Tibial artery (tissue), 4 donors: ENCODE results near the gene PREP.

Experiments
- DNase-seq, 2 donors: peaks; one replicate each; pipeline ENCODE4 v3.0.0-alpha.2; 2019
- H3K27ac ChIP-seq, 2 donors: fragments of 200-600 bp; sonication (generic) in 1 of 2; 1 replicate in 1 of 2; 2 replicates in 1 of 2; pipeline ENCODE4 v1.5.1; 2018 to 2019; ENCODE audit warnings: mild to moderate bottlenecking in 1 of 2
- H3K27me3 ChIP-seq, 2 donors: fragments of 200-600 bp; sonication (generic) in 1 of 2; one replicate each; pipeline versions ENCODE4 v1.5.1 to v1.6.0; 2016 to 2019
- H3K36me3 ChIP-seq, 3 donors: fragments of 200-600 bp; sonication (generic) in 2 of 3; one replicate each; pipeline ENCODE4 v1.5.1; 2016 to 2019; ENCODE audit warnings: mild to moderate bottlenecking in 2 of 3
- H3K4me1 ChIP-seq, 4 donors: fragments of 200-600 bp; sonication (generic) in 2 of 4; 1 replicate in 3 of 4; 2 replicates in 1 of 4; pipeline ENCODE4 v1.5.1; 2016 to 2019
- H3K4me3 ChIP-seq, 2 donors: fragments of 200-600 bp; sonication (generic) in 1 of 2; 1 replicate in 1 of 2; 2 replicates in 1 of 2; pipeline ENCODE4 v1.5.1; 2018 to 2019; ENCODE audit warnings: mild to moderate bottlenecking in 2 of 2
- H3K9me3 ChIP-seq, 3 donors: fragments of 200-600 bp; sonication (generic) in 1 of 3; one replicate each; pipeline ENCODE4 v1.5.1; 2016 to 2019
- intact Hi-C: fragments of 100-400 bp; cut with DNase I; formaldehyde crosslinking; loops from one replicate; pipeline ENCODE4 v1.15.0; 2023; ENCODE audit warnings: low total_unique reads
- TF ChIP-seq, protein P1 (sequence below), 2 experiments: fragments of 200-600 bp in 1 of 2; fragments of 450-650 bp in 1 of 2; IDR thresholded peaks; one replicate each; pipeline ENCODE4 v1.5.1; 2017 to 2019; ENCODE audit warnings: antibody characterized with exemption in 2 of 2, mild to moderate bottlenecking in 1 of 2, moderate library complexity in 1 of 2

PREP gene

GRCh38 chr6:105330364-105330763, 72.5 kb downstream of the PREP start:
- H3K4me1 ChIP-seq = peaks cover 0 to 3% (median 0%) of the 10 kb centered on the region in 4 donors
- TF ChIP-seq, protein P1, sequence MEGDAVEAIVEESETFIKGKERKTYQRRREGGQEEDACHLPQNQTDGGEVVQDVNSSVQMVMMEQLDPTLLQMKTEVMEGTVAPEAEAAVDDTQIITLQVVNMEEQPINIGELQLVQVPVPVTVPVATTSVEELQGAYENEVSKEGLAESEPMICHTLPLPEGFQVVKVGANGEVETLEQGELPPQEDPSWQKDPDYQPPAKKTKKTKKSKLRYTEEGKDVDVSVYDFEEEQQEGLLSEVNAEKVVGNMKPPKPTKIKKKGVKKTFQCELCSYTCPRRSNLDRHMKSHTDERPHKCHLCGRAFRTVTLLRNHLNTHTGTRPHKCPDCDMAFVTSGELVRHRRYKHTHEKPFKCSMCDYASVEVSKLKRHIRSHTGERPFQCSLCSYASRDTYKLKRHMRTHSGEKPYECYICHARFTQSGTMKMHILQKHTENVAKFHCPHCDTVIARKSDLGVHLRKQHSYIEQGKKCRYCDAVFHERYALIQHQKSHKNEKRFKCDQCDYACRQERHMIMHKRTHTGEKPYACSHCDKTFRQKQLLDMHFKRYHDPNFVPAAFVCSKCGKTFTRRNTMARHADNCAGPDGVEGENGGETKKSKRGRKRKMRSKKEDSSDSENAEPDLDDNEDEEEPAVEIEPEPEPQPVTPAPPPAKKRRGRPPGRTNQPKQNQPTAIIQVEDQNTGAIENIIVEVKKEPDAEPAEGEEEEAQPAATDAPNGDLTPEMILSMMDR (IDR thresholded peaks at IDR 0.05) = no peak
- no peaks in the 10 kb centered on the region for H3K27me3 ChIP-seq
- peaks cover 15 to 56% (median 35%) of the 10 kb centered on the region in 3 donors for H3K36me3 ChIP-seq
- no peaks in the 10 kb centered on the region for H3K9me3 ChIP-seq
- no peak overlapping the region for H3K27ac ChIP-seq
- intact Hi-C loops = no loop called here
- no peak for DNase-seq
- no peak overlapping the region for H3K4me3 ChIP-seq

DNA sequence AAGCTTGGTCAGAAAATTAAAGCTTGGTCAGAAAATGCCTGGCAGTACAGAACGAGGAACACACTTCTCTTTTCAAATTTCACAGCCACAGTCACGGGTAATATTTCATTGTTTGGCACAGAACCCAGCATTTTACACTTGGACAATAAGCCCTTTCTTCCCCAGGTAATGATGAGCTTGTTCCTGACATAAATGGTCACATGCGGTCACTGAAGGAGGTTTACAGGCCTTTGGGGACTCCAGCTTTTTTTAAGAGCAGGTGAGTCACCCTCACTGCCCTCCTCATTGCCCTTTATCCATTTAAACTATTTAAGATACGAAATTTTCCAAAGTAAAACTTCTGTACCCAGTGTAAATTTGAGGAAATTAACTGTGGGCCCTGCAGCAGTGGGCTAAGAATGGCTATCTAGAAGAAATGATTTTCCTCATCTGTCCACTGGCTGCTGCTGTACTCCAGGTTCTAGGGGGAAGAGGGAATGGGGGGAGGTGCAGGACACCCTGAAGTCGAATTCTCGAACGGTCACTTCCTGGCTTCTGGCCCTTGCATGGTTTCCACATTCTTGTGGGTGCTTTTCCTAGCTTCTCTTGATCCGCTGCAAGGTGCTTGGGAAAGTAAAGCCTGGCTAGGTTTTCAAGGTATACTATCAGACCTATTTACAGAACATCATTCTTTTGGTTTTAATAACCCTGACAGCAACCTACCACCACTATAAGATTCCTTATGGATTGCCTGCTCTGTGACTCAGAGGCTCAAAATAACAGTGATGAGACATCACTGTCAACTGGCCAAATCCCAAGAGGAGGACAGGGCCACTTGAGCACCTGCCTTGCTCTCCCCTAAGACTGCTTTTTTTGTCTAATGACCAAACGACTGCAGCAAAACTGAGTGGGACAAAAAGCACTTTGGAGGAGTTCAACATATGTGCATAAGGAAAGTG, 75.8 kb downstream of the PREP start:
- Histone ChIP-seq H3K4me3 (no peak overlapping the region), H3K27ac (no peak overlapping the region), H3K4me1 (peaks cover 0 to 3% (median 0%) of the 10 kb centered on the region in 4 donors), H3K36me3 (peaks cover 30 to 63% (median 34%) of the 10 kb centered on the region in 3 donors), H3K9me3 (no peaks in the 10 kb centered on the region), H3K27me3 (no peaks in the 10 kb centered on the region)
- DNase-seq = no peak
- TF ChIP-seq, protein P1 (IDR thresholded peaks at IDR 0.05) = no peak
- intact Hi-C loops = no loop called here

DNA sequence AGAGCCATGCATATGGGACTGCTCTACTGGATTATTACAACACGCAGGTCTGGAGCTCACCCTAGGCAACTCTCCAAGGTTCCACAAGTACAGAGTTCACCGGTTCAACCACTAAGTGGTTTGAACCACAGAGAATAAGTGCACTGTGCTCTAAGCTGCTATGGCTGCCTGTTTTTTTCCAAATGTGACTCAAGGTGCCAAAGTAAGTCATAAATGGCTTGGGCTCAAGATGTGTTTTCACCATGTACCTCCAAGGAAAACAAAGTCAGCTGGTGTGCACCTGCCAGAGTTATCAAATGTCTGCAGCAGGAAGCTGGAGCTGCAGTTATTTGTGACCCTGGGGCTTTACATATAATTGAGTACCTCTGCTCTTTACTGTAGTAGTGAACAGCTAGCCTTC, 76.7 kb downstream of the PREP start:
- Histone ChIP-seq H3K36me3 (peaks cover 21 to 56% (median 25%) of the 10 kb centered on the region in 3 donors), H3K27ac (no peak overlapping the region), H3K4me3 (no peak overlapping the region), H3K4me1 (peaks cover 0 to 3% (median 0%) of the 10 kb centered on the region in 4 donors), H3K27me3 (no peaks in the 10 kb centered on the region), H3K9me3 (no peaks in the 10 kb centered on the region)
- TF ChIP-seq, protein P1 (IDR thresholded peaks at IDR 0.05) = no peak
- DNase-seq = no peak
- intact Hi-C loops = no loop called here

GRCh38 chr6:105324386-105324950, 78.4 kb downstream of the PREP start:
- Histone ChIP-seq H3K4me3 (no peak overlapping the region), H3K36me3 (peaks cover 21 to 50% (median 24%) of the 10 kb centered on the region in 3 donors), H3K27ac (no peak overlapping the region), H3K9me3 (no peaks in the 10 kb centered on the region), H3K4me1 (peaks cover 0 to 3% (median 0%) of the 10 kb centered on the region in 4 donors), H3K27me3 (no peaks in the 10 kb centered on the region)
- TF ChIP-seq, protein P1 (IDR thresholded peaks at IDR 0.05) = no peak
- DNase-seq = no peak
- intact Hi-C loops = no loop called here

GRCh38 chr6:105322499-105323225, 80.2 kb downstream of the PREP start:
- Histone ChIP-seq H3K4me3 (no peak overlapping the region), H3K9me3 (no peaks in the 10 kb centered on the region), H3K36me3 (peaks cover 16 to 33% (median 16%) of the 10 kb centered on the region in 3 donors), H3K27me3 (no peaks in the 10 kb centered on the region), H3K4me1 (peaks cover 0 to 2% (median 0%) of the 10 kb centered on the region in 4 donors), H3K27ac (no peak overlapping the region)
- TF ChIP-seq, protein P1 (IDR thresholded peaks at IDR 0.05) = no peak
- intact Hi-C loops = no loop called here
- DNase-seq = no peak
